ENCODE data around the gene EFHD2. TPM values are rescaled to one million over a fixed set of nuclear protein-coding genes. Genes with fewer than 3 reads are reported as not detected.

The EFHD2 gene
- total RNA-seq, 4 donors from 2014 or later: 47.5 to 79.5 (median 61.0) TPM

GRCh38 chr1:15440357-15440756 is 30.7 kb downstream of the EFHD2 start:
- Histone ChIP-seq H3K4me1 (no peaks in the 10 kb centered on the region), H3K27me3 (peaks cover 0 to 2% (median 0%) of the 10 kb centered on the region in 4 donors), H3K36me3 (no peaks in the 10 kb centered on the region), H3K9me3 (no peaks in the 10 kb centered on the region), H3K4me3 (no peak overlapping the region), H3K27ac (no peak overlapping the region)
- no peak for DNase-seq
- 91 to 93% methylated on average over 9 to 11 of the region's 13 CpGs for WGBS, 2 donors
- intact Hi-C loops (cut with DNase I): no loop called here
- TF ChIP-seq POLR2A (IDR thresholded peaks at IDR 0.05): no peak
- TF ChIP-seq, protein P1, sequence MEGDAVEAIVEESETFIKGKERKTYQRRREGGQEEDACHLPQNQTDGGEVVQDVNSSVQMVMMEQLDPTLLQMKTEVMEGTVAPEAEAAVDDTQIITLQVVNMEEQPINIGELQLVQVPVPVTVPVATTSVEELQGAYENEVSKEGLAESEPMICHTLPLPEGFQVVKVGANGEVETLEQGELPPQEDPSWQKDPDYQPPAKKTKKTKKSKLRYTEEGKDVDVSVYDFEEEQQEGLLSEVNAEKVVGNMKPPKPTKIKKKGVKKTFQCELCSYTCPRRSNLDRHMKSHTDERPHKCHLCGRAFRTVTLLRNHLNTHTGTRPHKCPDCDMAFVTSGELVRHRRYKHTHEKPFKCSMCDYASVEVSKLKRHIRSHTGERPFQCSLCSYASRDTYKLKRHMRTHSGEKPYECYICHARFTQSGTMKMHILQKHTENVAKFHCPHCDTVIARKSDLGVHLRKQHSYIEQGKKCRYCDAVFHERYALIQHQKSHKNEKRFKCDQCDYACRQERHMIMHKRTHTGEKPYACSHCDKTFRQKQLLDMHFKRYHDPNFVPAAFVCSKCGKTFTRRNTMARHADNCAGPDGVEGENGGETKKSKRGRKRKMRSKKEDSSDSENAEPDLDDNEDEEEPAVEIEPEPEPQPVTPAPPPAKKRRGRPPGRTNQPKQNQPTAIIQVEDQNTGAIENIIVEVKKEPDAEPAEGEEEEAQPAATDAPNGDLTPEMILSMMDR (IDR thresholded peaks at IDR 0.05): no peak

- no peaks in the 10 kb centered on the region for H3K36me3 ChIP-seq
- 81 to 83% methylated on average over 6 of the region's 6 CpGs for WGBS, 2 donors
Observed at GRCh38 chr1:15441247-15441646, 31.6 kb downstream of the EFHD2 start.

DNA sequence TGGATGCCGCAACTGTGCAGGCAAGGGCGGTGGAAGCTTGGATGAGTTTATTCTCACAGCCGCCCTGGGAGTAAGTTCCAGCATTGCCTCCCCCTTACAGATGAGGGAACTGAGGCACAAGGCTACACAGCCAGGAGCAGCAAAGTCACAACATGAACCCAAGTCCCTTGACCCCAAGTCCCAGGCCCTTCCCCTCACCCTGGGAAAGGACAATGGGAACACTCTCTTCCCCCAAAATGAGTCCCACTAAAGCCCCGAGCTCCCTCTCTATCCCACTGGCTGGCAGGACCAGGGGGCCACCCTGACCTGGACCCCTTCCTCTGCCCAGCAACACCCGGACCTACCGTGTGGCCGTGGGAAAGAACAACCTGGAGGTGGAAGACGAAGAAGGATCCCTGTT is 32.4 kb downstream of the EFHD2 start:
- TF ChIP-seq, protein P1 (IDR thresholded peaks at IDR 0.05): no peak
- TF ChIP-seq POLR2A (IDR thresholded peaks at IDR 0.05): no peak

More at GRCh38 chr1:15441247-15441646, 31.6 kb downstream of the EFHD2 start:
- Histone ChIP-seq H3K27ac (no peak overlapping the region), H3K27me3 (peaks cover 0 to 4% (median 0%) of the 10 kb centered on the region in 4 donors), H3K4me3 (no peak overlapping the region), H3K4me1 (no peaks in the 10 kb centered on the region), H3K9me3 (no peaks in the 10 kb centered on the region)
- intact Hi-C loops (cut with DNase I): no loop called here
- no peak for DNase-seq
- TF ChIP-seq POLR2A (IDR thresholded peaks at IDR 0.05): no peak
- TF ChIP-seq, protein P1 (IDR thresholded peaks at IDR 0.05): no peak

DNA sequence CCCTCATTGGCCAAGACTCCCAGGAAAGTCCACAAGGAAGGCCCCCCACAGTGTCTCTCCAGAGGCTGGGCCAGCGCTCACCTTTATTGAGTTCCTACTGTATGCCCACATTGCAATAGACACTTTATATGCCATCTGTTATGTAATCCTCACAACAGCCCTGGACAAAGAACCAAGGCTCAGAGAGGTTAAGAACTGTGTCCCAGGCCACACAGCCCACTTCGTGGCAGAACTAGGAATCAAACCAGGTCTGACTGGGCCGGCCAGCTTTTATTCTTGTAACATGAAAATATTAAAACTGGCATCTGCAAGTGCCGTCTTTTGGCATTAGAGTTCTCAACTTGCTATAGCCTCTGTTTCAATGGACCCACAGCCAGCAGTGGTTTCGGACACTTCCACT is 33.1 kb downstream of the EFHD2 start:
- H3K27me3 ChIP-seq: peaks cover 0 to 16% (median 0%) of the 10 kb centered on the region in 4 donors
- no peak overlapping the region for H3K27ac ChIP-seq
- no peak overlapping the region for H3K4me3 ChIP-seq
- no peaks in the 10 kb centered on the region for H3K36me3 ChIP-seq
- WGBS, 2 donors: 81 to 84% methylated on average over 5 of the region's 5 CpGs
- no peaks in the 10 kb centered on the region for H3K9me3 ChIP-seq
- no peaks in the 10 kb centered on the region for H3K4me1 ChIP-seq
- TF ChIP-seq, protein P1 (IDR thresholded peaks at IDR 0.05): no peak
- no peak for TF ChIP-seq POLR2A (IDR thresholded peaks at IDR 0.05)
- intact Hi-C loops (cut with DNase I): no loop called here
- no peak for DNase-seq

More for the DNA sequence above, 32.4 kb downstream of the EFHD2 start:
- Histone ChIP-seq H3K27ac (no peak overlapping the region), H3K27me3 (peaks cover 0 to 12% (median 0%) of the 10 kb centered on the region in 4 donors), H3K36me3 (no peaks in the 10 kb centered on the region), H3K9me3 (no peaks in the 10 kb centered on the region), H3K4me1 (no peaks in the 10 kb centered on the region), H3K4me3 (no peak overlapping the region)
- 85 to 86% methylated on average over 5 to 7 of the region's 8 CpGs for WGBS, 2 donors
- intact Hi-C loops (cut with DNase I): no loop called here
- no peak for DNase-seq

- Histone ChIP-seq H3K27me3 (peaks cover 0 to 17% (median 0%) of the 10 kb centered on the region in 4 donors), H3K27ac (no peak overlapping the region), H3K4me1 (no peaks in the 10 kb centered on the region), H3K4me3 (no peak overlapping the region), H3K9me3 (no peaks in the 10 kb centered on the region), H3K36me3 (no peaks in the 10 kb centered on the region)
- no peak for DNase-seq
- intact Hi-C loops (cut with DNase I): no loop called here
- 73 to 75% methylated on average over 3 to 4 of the region's 5 CpGs for WGBS, 2 donors
- TF ChIP-seq, protein P1 (IDR thresholded peaks at IDR 0.05): no peak
- no peak for TF ChIP-seq POLR2A (IDR thresholded peaks at IDR 0.05)
Observed at GRCh38 chr1:15443281-15443680, 33.6 kb downstream of the EFHD2 start.
